Stimulated activated CD4-positive, alpha-beta T cell treated with anti-CD3 and anti-CD28 coated beads, Interleukin-12 subunit alpha, Interleukin-12 subunit beta, amount 100 ng/mL, for 24 hours (primary cell): Measurements from ENCODE around the gene SH2D3C.
"Not testable (repeated sequence)": the region's sequence is repeated elsewhere in the genome, so short reads cannot be mapped to it uniquely, and the experiment has no call there.

Experiments
- DNase-seq, 2 experiments: peaks; one replicate each; pipeline ENCODE4 v3.0.0-alpha.2; 2020; ENCODE audit warnings: low read depth in 2 of 2

SH2D3C gene

GRCh38 chr9:127785933-127786772 is 7.7 kb upstream of the SH2D3C start, which contains the start of gene CDK9:
TSS of gene CDK9 (plus strand) at chr9:127786034. CDS start at chr9:127786149, 115 bp downstream.
- peak; percentile 89 to 90 for DNase-seq

GRCh38 chr9:127785023-127785932 is 6.8 kb upstream of the SH2D3C start:
- peak; percentile 70 to 85 for DNase-seq

GRCh38 chr9:127783111-127784008 is 4.9 kb upstream of the SH2D3C start:
- DNase-seq = peak in 1 of 2 experiments; percentile 63

- DNase-seq = no peak
These were observed 3.3 kb upstream of the SH2D3C start for GRCh38 chr9:127781806-127782205.

GRCh38 chr9:127780909-127781308 is 2.4 kb upstream of the SH2D3C start:
- DNase-seq = not testable (repeated sequence)

- no peak for DNase-seq
These were observed 1.8 kb upstream of the SH2D3C start for GRCh38 chr9:127780126-127780885.

GRCh38 chr9:127779136-127779981 is 893 bp upstream of the SH2D3C start:
- peak in 1 of 2 experiments; percentile 44 for DNase-seq

- no peak for DNase-seq
These were observed 992 bp downstream of the SH2D3C start for GRCh38 chr9:127777368-127777980.

- DNase-seq = no peak
These were observed 1.6 kb downstream of the SH2D3C start for GRCh38 chr9:127776924-127777289.

- peak in 1 of 2 experiments; percentile 74 for DNase-seq
These were observed 2.1 kb downstream of the SH2D3C start for GRCh38 chr9:127776195-127776923.

- DNase-seq = no peak
These were observed 4.5 kb downstream of the SH2D3C start for GRCh38 chr9:127773981-127774380.

GRCh38 chr9:127773272-127773671 is 5.2 kb downstream of the SH2D3C start:
- no peak for DNase-seq

GRCh38 chr9:127772603-127773002 is 5.9 kb downstream of the SH2D3C start:
- no peak for DNase-seq

GRCh38 chr9:127771570-127772189 is 6.8 kb downstream of the SH2D3C start:
- no peak for DNase-seq

GRCh38 chr9:127770905-127771569 is 7.4 kb downstream of the SH2D3C start:
- peak; percentile 93 to 96 for DNase-seq

- no peak for DNase-seq
These were observed 7.9 kb downstream of the SH2D3C start for GRCh38 chr9:127770583-127770904.

GRCh38 chr9:127769929-127770582 is 8.4 kb downstream of the SH2D3C start:
- DNase-seq = no peak
